ENCODE results near the gene TMTC4. TPM values are rescaled to one million over a fixed set of nuclear protein-coding genes. Genes with fewer than 3 reads are reported as not detected.
"Not testable (repeated sequence)": the region's sequence is repeated elsewhere in the genome, so short reads cannot be mapped to it uniquely, and the experiment has no call there.

The TMTC4 gene
- total RNA-seq, 1 donor from 2014 or later: 19.6 TPM

DNA sequence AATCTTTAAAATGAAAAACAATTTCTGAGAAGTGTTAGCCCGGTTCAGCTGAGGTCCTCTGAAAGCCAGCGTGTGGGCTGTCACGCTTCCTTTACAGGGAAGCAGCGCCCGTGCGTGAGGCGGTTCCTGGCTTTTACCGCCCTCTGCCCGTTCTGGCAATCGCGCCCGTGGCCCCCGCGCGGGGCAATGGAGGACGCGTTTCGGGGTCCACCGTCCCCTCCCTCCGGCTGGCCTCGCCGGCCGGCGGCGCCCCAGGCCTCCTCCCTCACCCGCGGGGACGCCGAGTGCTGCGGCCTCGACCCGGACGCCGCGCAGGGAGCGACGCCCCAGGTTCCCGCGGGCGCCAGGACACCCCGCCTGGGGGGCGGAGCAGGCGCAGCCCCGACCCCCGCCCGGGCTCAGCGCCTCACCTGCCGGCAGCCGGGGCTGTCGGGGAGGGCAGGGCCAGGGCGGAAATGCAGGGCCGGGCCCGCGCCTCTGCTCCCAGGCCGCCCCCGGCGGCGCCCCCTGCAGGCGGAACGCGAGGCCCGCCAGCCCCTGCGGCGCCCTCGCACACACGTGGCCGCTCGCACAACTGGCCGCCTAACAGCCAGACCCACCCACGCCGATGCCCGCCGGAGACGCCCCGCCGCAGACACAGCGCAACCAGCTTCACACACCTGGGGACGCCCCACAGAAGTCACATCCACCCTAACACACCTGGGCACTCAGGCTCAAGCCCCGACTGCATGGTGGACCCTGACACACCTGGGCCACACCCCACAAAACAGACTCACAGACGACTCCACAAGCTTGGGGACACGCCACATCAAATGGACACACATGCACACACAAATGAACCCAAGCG is 86.0 kb downstream of the TMTC4 start, which contains the start of gene GGACT:
TSS of gene GGACT (minus strand) at position 459 of the 847 bp plus-strand sequence. CDS start 56,198 bp downstream, outside the sequence.
- intact Hi-C loops (cut with micrococcal nuclease): loop anchor here (1.0 to 5.0 kb wide), 4 partner anchors 15 to 931 kb away; no protein-coding TSS in a partner anchor

DNA sequence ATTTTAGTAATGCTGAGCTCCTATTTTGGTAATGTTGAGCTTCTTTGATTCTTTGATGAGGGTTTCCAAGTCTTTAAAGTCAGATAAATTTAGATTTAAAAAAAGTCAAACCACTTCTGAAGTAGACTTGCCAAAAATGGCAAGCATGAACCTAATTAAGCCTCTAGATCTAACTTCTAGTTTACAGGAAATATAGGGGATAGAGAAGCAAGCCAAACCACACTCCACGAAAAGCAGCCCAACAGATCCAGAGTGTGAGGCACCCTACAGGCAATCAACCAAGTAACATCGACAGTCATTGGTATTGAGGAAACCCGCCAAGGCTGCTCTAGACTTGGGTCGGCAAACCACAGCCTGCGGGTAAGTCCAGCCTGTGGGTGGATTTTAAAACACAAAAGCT is 89.7 kb downstream of the TMTC4 start:
- intact Hi-C loops (cut with micrococcal nuclease): loop anchor here (5.0 kb wide), 1 partner anchor 928 kb away; no protein-coding TSS in a partner anchor

DNA sequence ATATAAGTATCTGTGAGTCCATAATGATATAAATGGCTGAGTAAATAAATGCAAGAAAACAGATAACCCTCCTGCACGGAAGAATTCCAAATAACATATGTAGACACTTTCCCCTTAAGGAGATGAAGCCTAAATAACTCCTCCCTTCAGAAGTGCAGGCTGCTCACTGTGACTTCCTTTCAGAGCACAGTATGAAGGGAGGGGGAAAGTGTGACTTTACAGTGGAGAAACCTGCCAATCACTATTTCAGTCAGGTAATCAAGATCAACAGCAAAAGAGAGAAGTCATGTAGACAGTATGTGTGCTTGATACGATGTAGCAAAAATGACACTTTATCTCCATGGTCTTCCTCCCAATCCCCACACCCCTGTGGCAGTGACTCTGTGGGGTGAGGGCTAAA is 93.1 kb downstream of the TMTC4 start:
- intact Hi-C loops (cut with micrococcal nuclease): no loop called here

DNA sequence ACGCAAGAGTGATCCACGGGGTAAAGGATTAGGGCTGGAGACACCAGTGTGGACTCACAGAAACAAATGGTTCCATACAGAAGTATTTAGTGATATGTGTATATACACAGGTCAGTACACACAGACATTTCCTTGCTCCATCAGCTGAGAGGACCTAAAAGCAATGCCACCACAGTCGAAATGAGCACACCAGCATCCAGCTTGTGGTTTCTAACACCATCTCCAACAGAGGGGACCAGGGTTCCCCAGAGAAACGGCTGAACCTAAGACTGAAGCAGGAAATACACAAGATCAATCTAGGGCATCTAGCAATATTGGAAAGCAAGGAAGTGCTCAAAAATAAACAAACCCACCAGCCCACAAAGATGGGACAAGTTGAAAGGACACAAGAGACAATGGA is 93.6 kb downstream of the TMTC4 start:
- intact Hi-C loops (cut with micrococcal nuclease): no loop called here

DNA sequence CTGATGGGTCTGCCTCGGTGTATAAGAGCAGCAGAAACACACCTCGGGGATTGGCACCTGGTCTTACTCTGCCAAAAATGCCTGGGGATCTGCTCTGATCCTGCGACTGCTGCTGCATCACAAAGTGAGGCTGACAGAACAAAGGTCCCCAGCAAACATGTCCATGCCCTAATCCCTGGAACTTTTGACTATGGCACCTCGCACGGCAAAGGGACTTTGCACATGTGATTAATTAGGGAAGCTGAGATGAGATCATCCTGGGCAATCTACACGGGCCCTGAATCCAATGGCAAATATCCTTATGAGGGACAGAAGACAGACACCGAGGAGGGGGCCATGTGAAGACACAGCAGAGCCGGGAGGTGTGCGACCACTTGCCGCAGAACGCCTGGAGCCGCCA is 94.5 kb downstream of the TMTC4 start:
- intact Hi-C loops (cut with micrococcal nuclease): no loop called here

DNA sequence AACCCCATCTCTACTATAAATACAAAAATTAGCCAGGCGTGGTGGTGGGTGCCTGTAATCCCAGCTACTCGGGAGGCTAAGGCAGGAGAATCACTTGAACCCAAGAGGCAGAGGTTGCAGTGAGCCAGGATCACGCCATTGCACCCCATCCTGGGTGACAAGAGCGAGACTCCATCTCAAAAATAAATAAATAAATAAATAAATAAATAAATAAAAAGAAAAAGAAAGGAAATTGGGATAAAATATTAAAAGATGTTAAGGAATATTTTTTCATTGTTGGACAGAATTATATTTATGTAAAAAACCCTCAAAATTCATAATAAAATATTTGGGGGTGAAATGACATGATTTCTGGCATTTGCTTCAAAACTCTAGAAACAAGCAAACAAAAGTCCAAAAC is 97.4 kb downstream of the TMTC4 start:
- intact Hi-C loops (cut with micrococcal nuclease): not testable (repeated sequence)

DNA sequence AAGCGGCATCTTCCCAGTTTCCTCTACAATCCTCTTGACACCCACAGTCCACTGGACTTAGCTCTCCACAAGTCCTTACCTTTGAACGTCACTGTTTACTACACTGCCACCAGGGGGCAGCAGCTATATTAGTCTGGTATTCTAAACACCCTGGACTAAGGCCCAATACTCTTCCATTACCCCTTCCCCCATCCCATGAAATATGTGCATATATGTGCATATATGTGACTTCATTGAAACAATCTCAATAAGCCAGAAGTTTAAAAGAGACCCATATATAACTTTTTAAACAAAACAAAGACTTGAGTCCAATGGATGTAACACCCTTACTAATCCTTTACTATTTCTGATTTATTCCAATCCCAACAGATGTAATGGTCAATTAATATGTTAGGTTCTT is 101.5 kb downstream of the TMTC4 start:
- intact Hi-C loops (cut with micrococcal nuclease): loop anchor here (1.0 to 2.0 kb wide), 5 partner anchors 15 to 554 kb away; partner anchors contain the start of gene GGACT

DNA sequence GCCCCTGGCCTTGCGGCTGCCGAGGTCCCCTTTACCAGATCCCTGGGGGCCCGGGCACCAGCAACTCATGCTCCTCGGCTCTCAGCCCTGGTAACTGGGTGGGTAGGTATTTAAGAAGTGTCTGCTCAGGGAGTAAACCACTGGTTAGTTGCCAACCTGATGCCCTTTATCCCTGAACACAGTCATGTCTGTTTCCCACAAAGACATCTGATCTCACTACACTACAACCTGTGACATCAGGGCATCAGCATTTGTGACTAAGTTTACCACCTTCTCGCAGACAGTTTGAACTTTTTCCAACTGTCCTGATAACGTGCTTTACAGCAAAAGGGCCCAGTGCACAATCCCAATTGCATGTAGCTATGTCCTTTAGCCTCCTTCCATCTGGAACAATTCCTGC is 108.1 kb downstream of the TMTC4 start:
- intact Hi-C loops (cut with micrococcal nuclease): no loop called here

DNA sequence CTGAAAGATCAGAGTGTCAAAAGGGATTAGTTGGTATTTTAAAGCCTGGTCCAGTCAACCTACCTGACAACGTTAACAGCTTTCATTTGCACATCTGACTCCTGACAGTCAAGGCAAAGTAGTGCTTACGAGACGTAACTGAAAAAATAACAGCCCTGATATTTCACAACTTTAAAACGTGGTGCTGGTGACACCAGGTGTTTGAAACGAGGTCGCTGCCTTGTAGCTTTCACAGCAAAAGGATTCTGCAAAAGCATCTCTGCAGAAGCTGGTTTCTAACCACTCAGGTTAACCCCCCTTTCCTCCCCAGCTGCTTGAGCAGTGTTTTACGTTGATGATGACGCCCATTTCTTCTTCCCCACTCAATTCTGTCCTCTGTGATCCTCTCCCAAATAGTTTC is 109.3 kb downstream of the TMTC4 start:
- intact Hi-C loops (cut with micrococcal nuclease): no loop called here

DNA sequence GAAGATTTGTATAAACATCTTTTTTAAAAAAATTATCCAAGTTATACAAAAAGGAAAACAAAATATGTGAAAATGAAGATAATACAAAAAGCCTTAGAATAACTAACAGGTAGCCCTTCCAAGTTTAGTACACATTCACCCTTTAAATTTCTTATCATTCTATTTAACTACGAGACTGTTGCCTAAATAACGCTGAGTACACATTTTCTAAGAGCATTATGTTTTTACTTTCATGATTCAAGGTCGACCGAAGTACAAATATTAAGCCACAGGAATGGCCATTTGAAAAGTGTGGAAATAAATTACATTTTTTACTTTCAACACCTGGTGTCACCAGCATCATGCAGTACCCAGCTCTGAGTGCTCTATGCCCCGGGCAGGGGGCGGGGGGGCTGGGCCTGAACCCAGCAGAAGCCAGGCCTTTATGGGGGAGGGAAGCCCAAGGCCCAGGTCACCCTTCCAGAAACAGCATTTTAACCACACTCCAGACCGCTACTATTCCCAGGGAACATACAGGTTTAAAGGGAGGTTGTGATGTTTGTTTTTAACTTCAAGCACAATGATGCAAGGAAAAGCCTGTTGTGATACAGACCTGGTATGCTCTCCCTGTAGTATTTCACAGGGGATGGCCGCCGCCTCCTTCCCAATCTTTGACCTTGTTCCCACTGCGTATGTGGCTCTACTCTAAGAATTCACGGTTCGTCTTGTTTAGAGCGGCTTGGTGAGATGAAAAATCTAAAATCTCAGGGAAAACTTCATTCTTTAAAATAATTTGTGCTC is 110.0 kb downstream of the TMTC4 start:
- intact Hi-C loops (cut with micrococcal nuclease): no loop called here

DNA sequence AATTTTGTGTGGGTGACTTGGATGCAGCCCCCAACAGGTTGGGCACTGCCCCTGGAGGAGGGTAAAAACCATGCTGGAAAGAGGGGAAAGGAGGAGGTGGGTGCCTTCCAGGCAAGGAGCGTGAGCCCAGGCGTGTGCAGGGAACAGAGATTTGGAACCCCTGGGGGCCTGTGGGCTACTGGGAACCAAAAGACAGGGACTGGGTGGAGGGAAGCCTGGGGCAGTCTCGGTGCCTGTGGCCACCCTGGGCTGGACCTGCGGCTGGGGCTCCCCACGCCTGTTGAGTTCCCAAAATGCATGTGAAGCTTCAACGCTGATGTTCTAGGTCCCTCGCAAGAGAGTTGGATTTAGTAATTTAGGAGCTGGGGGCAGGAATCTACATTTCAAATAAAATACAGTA is 110.8 kb downstream of the TMTC4 start:
- intact Hi-C loops (cut with micrococcal nuclease): no loop called here

DNA sequence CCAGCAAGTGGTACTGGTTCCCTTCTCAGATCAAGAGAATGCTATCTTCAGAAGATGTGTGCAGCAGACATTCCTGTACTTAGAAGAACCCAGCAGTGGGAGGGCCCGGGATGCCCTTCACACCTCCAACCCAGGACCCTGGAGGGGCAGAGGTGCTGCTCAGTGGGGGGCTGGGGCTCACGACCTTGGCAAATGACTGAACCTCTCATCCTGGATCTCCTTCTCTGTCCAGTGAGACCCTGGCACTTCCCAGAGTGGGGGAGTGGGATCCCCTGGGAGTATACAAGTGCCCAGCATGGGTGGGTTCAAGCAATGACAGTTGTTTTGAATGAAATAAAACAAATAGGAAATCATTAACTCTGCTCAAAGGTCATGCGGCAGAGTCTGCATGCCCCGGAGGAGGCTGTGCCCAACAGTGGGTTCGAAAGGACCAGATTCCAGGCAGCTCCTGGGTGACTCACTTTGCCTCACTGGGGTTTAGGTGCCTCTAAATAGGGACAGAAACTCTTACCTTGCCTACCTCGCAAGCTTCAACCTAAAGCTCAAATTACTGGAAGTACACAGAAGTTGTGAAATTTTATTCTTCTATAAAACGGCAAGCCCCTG is 112.9 kb downstream of the TMTC4 start:
- intact Hi-C loops (cut with micrococcal nuclease): no loop called here

DNA sequence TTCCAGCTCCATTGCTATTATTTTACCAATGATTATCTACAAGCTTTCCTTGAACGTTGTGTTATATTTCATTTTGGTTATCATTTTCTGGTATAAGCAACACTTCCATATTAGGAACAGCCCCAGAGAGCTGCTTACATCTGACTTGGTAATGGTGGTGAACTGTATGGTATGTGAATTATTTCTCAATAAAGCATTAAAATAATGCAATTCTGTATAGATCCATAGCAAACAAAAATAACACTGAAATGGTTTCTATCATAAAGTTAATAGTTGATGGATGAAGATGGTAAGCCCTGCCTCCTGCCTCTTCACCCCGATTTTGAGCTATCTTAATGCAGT is 113.5 kb downstream of the TMTC4 start:
- intact Hi-C loops (cut with micrococcal nuclease): no loop called here

DNA sequence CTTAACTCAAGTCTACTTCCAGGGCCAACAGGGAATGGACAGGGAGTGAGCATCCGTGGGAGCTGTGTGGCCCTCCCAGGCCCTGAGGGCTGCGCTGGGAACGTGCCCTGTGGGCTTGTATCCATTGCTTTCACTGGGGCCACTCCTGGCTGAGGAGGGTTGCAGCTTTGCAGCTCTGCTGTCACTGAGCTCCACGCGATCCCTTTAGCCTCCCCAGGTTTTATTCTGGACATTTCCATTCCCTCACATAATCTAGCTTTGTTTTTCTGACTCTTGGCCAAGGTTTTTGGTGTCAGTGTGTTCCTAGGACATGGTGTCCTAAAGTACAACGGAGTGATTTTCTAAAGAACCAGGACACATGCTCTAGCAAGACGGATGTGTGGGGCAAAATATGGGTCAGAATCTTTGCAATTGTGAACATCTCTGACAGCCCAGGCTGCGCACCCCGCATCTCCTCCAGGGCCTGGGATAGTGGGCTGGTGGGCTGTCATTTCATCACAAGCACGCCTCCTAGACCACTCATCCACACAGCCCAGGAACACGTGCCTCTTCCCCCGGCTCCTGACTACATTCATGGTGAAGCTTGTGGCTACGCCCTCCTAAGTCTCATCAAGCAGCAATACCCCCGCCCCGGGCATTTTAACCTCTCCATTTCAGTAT is 114.0 kb downstream of the TMTC4 start:
- intact Hi-C loops (cut with micrococcal nuclease): no loop called here

DNA sequence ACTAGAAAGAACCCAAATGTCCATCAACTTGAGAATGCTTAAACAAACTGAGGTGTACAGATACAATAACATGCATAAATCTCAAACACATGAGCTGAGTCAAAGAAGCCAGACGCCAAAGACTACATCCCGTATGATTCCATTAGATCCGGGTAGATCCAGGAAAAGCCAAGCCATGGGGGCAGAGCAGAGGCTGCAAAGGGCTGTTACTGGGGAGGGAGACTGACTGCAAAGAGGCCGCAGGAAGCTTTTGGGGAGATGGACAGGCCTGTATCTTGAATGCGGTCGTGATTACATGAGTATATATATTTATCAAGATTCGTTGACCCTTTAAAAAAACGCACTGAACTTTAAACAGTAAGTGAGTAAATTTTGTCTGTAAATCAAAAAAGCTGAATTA is 114.7 kb downstream of the TMTC4 start:
- intact Hi-C loops (cut with micrococcal nuclease): no loop called here

Other genes with a start within 250 kb of the TMTC4 start
- gene GGACT, start 86.0 kb downstream of the TMTC4 start, total RNA-seq: 5.6 and 6.2 TPM in 2 replicates